Activated naive CD4-positive, alpha-beta T cell treated with anti-CD3 and anti-CD28 coated beads for 36 hours (primary cell): ENCODE results near the gene PPIB. TPM values are rescaled to one million over a fixed set of nuclear protein-coding genes. Genes with fewer than 3 reads are reported as not detected.
"Not testable (repeated sequence)": the region's sequence is repeated elsewhere in the genome, so short reads cannot be mapped to it uniquely, and the experiment has no call there.

Experiments
- CTCF ChIA-PET: fragments of 350-600 bp; sonication (Branson Sonifier 250); formaldehyde crosslinking; loops from one replicate; lab custom pipeline; 2021; ENCODE audit warnings: antibody characterized with exemption; lab: Charles Lee
- DNase-seq: peaks from one replicate; pipeline ENCODE4 v3.0.0-alpha.2; 2020
- H3K27ac Mint-ChIP-seq: one replicate; pipeline ENCODE4 v1.8.0; 2021; ENCODE audit warnings: mild to moderate bottlenecking, mixed read lengths
- H3K27me3 Mint-ChIP-seq: one replicate; pipeline ENCODE4 v1.8.0; 2021; ENCODE audit warnings: low read depth, mixed read lengths
- H3K36me3 Mint-ChIP-seq: one replicate; pipeline ENCODE4 v1.8.0; 2021; ENCODE audit warnings: low read depth, mixed read lengths
- H3K4me1 Mint-ChIP-seq: one replicate; pipeline ENCODE4 v1.8.0; 2021; ENCODE audit warnings: low read depth, mixed read lengths
- H3K4me3 Mint-ChIP-seq: one replicate; pipeline ENCODE4 v1.8.0; 2021; ENCODE audit warnings: mild to moderate bottlenecking, moderate library complexity, mixed read lengths
- H3K9me3 Mint-ChIP-seq: one replicate; pipeline ENCODE4 v1.8.0; 2021; ENCODE audit warnings: mixed read lengths
- intact Hi-C: fragments of 100-400 bp; cut with micrococcal nuclease; formaldehyde crosslinking; loops from one replicate; pipeline ENCODE4 v1.15.1; 2023
- total RNA-seq, 2 experiments: library from RNA; stranded (reverse); gene quantifications; one replicate each; pipeline ENCODE4 v1.2.3, GENCODE V29; 2021

The PPIB gene
- total RNA-seq, 2 experiments from 2014 or later: 187 to 202 TPM

DNA sequence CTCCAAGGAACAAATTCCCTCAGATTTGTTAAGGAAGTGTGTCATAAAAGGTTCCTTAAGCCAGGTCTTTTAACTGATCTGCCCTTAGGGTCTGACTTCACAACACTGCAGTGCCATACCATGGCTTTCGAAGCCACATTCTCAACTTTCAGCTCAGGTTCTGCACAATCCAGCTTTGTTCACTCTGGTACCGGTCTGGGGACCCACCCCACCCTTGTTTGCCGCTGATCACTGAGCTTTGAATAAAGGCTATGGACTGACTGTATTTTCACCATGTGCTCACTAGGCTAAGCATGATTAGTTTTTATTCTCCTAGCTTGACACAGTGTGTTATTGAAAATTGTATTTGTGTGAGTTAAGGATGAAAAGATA is 51.2 kb downstream of the PPIB start:
- Mint-ChIP-seq H3K9me3 (no peaks in the 10 kb centered on the region), H3K27ac (peak overlapping the region; percentile 67)

DNA sequence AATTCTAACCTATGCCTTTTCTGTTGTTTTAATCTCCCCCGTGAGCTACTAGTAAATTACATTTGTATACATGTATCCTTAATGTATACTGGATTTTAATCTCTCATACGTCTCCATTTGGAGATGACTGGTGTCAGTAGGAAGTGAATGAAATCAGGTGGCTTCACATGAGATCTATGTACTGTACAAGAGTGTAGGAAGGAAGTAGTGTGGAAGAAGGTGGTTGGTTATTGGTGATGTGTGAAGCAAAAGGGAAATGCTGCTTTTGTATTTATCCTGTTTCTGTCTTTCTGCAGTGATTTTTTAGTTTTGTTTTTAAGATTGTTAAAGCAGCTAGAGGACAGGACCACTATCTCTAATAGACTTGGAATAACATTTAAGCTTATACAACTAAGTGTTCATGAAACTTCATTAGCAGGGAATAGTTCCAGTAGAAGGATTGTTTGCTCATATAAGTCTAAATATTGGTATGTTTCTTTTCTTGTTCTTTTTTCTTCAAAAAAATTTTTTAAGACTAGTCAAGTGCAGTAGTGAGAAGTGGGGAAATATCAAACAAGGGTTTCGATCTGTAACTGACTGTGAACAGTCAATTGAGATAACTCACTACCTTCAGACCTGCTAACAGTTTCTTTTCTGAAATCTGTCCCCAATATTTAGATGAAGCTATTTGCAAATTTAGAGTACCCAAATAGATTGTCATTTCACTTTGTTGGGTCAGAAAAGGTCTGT is 51.7 kb downstream of the PPIB start:
- peaks cover 46% of the 10 kb centered on the region for H3K4me1 Mint-ChIP-seq
- no peak for DNase-seq
- no peaks in the 10 kb centered on the region for H3K27me3 Mint-ChIP-seq
- H3K27ac Mint-ChIP-seq: no peak overlapping the region
- no peaks in the 10 kb centered on the region for H3K9me3 Mint-ChIP-seq
- H3K36me3 Mint-ChIP-seq: peaks cover 14% of the 10 kb centered on the region
- intact Hi-C loops: no loop called here
- CTCF ChIA-PET: interaction anchor here (2.0 kb wide), 1 partner anchor 43 kb away, joined by 6 read pairs; no protein-coding TSS in a partner anchor
- H3K4me3 Mint-ChIP-seq: no peak overlapping the region

More for the DNA sequence above, 51.2 kb downstream of the PPIB start:
- Mint-ChIP-seq H3K36me3 (peaks cover 14% of the 10 kb centered on the region), H3K4me3 (no peak overlapping the region), H3K4me1 (peaks cover 42% of the 10 kb centered on the region), H3K27me3 (no peaks in the 10 kb centered on the region)
- CTCF ChIA-PET: interaction anchor here (0.5 to 2.0 kb wide), 2 partner anchors 43 to 316 kb away, joined by 3 to 6 read pairs; no protein-coding TSS in a partner anchor
- no peak for DNase-seq
- intact Hi-C loops: no loop called here

DNA sequence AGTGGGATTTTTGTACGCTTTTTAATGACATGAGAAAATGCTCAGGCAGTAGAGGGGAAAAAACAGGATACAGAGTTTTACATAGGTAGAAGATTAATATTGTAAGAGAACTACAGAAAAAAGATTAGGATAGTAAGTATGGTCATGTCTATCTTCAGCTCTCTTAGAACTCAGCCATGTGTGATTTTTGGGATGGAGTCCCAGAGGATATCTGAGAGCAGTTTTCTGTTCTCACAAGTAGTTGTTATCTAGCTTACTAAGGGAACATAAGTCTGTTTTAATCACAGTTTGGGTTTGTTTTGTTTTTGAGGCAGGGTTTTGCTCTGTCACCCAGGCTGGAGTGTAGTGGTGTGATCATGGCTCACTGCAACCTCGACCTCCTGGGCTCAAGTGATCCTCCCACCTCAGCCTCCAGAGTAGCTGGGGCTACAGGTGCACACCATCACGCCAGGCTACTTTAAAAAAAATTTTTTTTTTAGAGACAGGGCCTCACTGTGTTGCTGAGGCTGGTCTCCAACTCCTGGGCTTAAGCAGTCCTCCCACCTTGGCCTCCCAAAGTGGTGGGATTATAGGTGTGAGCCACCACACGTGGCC is 52.6 kb downstream of the PPIB start:
- Mint-ChIP-seq H3K36me3 (peaks cover 14% of the 10 kb centered on the region), H3K4me1 (peaks cover 50% of the 10 kb centered on the region)
- H3K27ac Mint-ChIP-seq, H3K27me3 Mint-ChIP-seq, intact Hi-C loops, H3K4me3 Mint-ChIP-seq, H3K9me3 Mint-ChIP-seq, DNase-seq: not testable (repeated sequence)
- CTCF ChIA-PET: interaction anchor here (2.0 kb wide), 1 partner anchor 44 kb away, joined by 6 read pairs; no protein-coding TSS in a partner anchor

DNA sequence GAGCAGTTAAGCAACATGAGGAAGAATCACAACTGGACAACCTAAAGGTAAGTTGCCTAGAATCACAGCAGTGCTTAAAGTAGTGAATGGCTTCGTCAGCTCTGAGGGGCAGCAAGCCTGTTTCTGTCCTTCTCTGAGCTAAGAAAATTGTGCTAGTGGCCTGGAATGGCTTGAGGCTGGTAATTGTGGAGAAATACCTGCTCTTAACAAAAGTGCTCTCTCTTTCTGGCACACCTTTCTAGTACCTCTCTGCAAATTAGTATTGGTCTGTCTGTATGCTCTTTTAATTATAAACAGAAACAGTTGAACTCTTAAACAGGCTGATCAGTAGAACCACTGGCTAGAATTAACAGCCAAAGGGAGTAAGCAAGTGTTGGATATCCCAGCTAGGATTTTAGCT is 55.5 kb downstream of the PPIB start:
- no peak overlapping the region for H3K4me3 Mint-ChIP-seq
- H3K27ac Mint-ChIP-seq: no peak overlapping the region
- peaks cover 55% of the 10 kb centered on the region for H3K4me1 Mint-ChIP-seq
- H3K36me3 Mint-ChIP-seq: peaks cover 4% of the 10 kb centered on the region
- no peak for DNase-seq
- no peaks in the 10 kb centered on the region for H3K27me3 Mint-ChIP-seq
- CTCF ChIA-PET: interaction anchor here (1.0 to 2.0 kb wide), 2 partner anchors 41 to 47 kb away, joined by 4 to 7 read pairs; no protein-coding TSS in a partner anchor
- H3K9me3 Mint-ChIP-seq: no peaks in the 10 kb centered on the region
- intact Hi-C loops: no loop called here

Other genes starting within 250 kb of the PPIB start
- gene DAPK2, start 116.5 kb downstream of the PPIB start, total RNA-seq: under 1 TPM in 1 of 2 experiments, not detected in 1; 0.44 TPM
- 100 to 1,000 TPM; 105 TPM for gene CIAO2A, start 69.2 kb downstream of the PPIB start, total RNA-seq
- gene SNX1, start 67.0 kb downstream of the PPIB start, total RNA-seq: 10 to 100 TPM; 80.7 to 84.2 TPM
- under 1 TPM; 0.19 to 0.47 TPM for gene SNX22, start 11.3 kb downstream of the PPIB start, total RNA-seq
- gene CSNK1G1, start 193.2 kb upstream of the PPIB start, total RNA-seq: 10 to 100 TPM; 14.8 to 16.6 TPM
- 100 to 1,000 TPM; 117 to 118 TPM for gene PCLAF, start 218.4 kb upstream of the PPIB start, total RNA-seq
- gene TRIP4, start 224.8 kb upstream of the PPIB start, total RNA-seq: 10 to 100 TPM; 13.7 to 14.5 TPM